KOPT-K1 (cell line): Measurements from ENCODE around the gene TMEM232.
"Not testable (repeated sequence)": the region's sequence is repeated elsewhere in the genome, so short reads cannot be mapped to it uniquely, and the experiment has no call there.

ENCODE experiments used
- H3K27ac ChIP-seq: fragments of 200-600 bp; sonication (generic); 2 replicates; pipeline ENCODE4 v1.5.1; 2016; ENCODE audit warnings: antibody characterized with exemption, mild to moderate bottlenecking, low read depth, low read length; ENCODE audit not compliant: poor library complexity, severe bottlenecking
- H3K36me3 ChIP-seq: fragments of 200-600 bp; sonication (generic); 2 replicates; pipeline ENCODE4 v1.5.1; 2017; ENCODE audit warnings: antibody characterized with exemption, mild to moderate bottlenecking, low read length, moderate library complexity; ENCODE audit not compliant: insufficient read depth
- H3K9me3 ChIP-seq: fragments of 200-600 bp; sonication (generic); 2 replicates; pipeline ENCODE4 v1.5.1; 2017; ENCODE audit warnings: antibody characterized with exemption, low read length, mild to moderate bottlenecking; ENCODE audit not compliant: insufficient read depth, poor library complexity, severe bottlenecking

The TMEM232 gene

GRCh38 chr5:110681109-110681508 is 45.4 kb downstream of the TMEM232 start:
- Histone ChIP-seq H3K9me3 (peaks cover 4% of the 10 kb centered on the region), H3K27ac (no peak overlapping the region), H3K36me3 (no peaks in the 10 kb centered on the region)

GRCh38 chr5:110676554-110676953 is 49.9 kb downstream of the TMEM232 start:
- not testable (repeated sequence) for H3K27ac ChIP-seq, H3K9me3 ChIP-seq, H3K36me3 ChIP-seq

- H3K36me3 ChIP-seq: no peaks in the 10 kb centered on the region
- H3K9me3 ChIP-seq: no peaks in the 10 kb centered on the region
- H3K27ac ChIP-seq: no peak overlapping the region
These were observed 61.2 kb downstream of the TMEM232 start for GRCh38 chr5:110665184-110665726.

GRCh38 chr5:110663525-110663924 is 62.9 kb downstream of the TMEM232 start:
- H3K36me3 ChIP-seq: no peaks in the 10 kb centered on the region

GRCh38 chr5:110658006-110658405 is 68.5 kb downstream of the TMEM232 start:
- Histone ChIP-seq H3K36me3 (no peaks in the 10 kb centered on the region), H3K27ac (no peak overlapping the region), H3K9me3 (no peaks in the 10 kb centered on the region)

More at GRCh38 chr5:110663525-110663924, 62.9 kb downstream of the TMEM232 start:
- Histone ChIP-seq H3K27ac (no peak overlapping the region), H3K9me3 (no peaks in the 10 kb centered on the region)

- H3K27ac ChIP-seq: no peak overlapping the region
- no peaks in the 10 kb centered on the region for H3K36me3 ChIP-seq
- H3K9me3 ChIP-seq: no peaks in the 10 kb centered on the region
These were observed 73.1 kb downstream of the TMEM232 start for GRCh38 chr5:110653231-110653970.

GRCh38 chr5:110651507-110651906 is 75.0 kb downstream of the TMEM232 start:
- H3K9me3 ChIP-seq: no peaks in the 10 kb centered on the region
- no peak overlapping the region for H3K27ac ChIP-seq
- no peaks in the 10 kb centered on the region for H3K36me3 ChIP-seq

- no peaks in the 10 kb centered on the region for H3K9me3 ChIP-seq
- H3K36me3 ChIP-seq: no peaks in the 10 kb centered on the region
- no peak overlapping the region for H3K27ac ChIP-seq
These were observed 82.1 kb downstream of the TMEM232 start for GRCh38 chr5:110644357-110644756.

GRCh38 chr5:110638970-110639902 is 87.2 kb downstream of the TMEM232 start:
- H3K9me3 ChIP-seq: no peaks in the 10 kb centered on the region
- H3K27ac ChIP-seq: no peak overlapping the region
- H3K36me3 ChIP-seq: no peaks in the 10 kb centered on the region

- H3K36me3 ChIP-seq: no peaks in the 10 kb centered on the region
- no peak overlapping the region for H3K27ac ChIP-seq
- H3K9me3 ChIP-seq: no peaks in the 10 kb centered on the region
These were observed 92.0 kb downstream of the TMEM232 start for GRCh38 chr5:110634475-110634874.

GRCh38 chr5:110631236-110631635 is 95.2 kb downstream of the TMEM232 start:
- Histone ChIP-seq H3K27ac (no peak overlapping the region), H3K36me3 (no peaks in the 10 kb centered on the region), H3K9me3 (no peaks in the 10 kb centered on the region)

- Histone ChIP-seq H3K27ac (no peak overlapping the region), H3K36me3 (no peaks in the 10 kb centered on the region), H3K9me3 (no peaks in the 10 kb centered on the region)
These were observed 96.1 kb downstream of the TMEM232 start for GRCh38 chr5:110630350-110630749.

- no peaks in the 10 kb centered on the region for H3K36me3 ChIP-seq
- H3K9me3 ChIP-seq: no peaks in the 10 kb centered on the region
- H3K27ac ChIP-seq: no peak overlapping the region
These were observed 101.0 kb downstream of the TMEM232 start for GRCh38 chr5:110625376-110625999.

GRCh38 chr5:110623874-110624273 is 102.6 kb downstream of the TMEM232 start:
- Histone ChIP-seq H3K36me3 (no peaks in the 10 kb centered on the region), H3K27ac (no peak overlapping the region), H3K9me3 (no peaks in the 10 kb centered on the region)

GRCh38 chr5:110618941-110619340 is 107.5 kb downstream of the TMEM232 start:
- Histone ChIP-seq H3K9me3 (peaks cover 15% of the 10 kb centered on the region), H3K36me3 (no peaks in the 10 kb centered on the region), H3K27ac (no peak overlapping the region)
